ENCODE data around the gene ERBIN. TPM values are rescaled to one million over a fixed set of nuclear protein-coding genes. Genes with fewer than 3 reads are reported as not detected.
"Not testable (repeated sequence)": the region's sequence is repeated elsewhere in the genome, so short reads cannot be mapped to it uniquely, and the experiment has no call there.

The ERBIN gene
- polyA plus RNA-seq, 12 donors = 44.6 to 92.4 (median 54.2) TPM; not detected in 1

- no peak for DNase-seq
Observed at GRCh38 chr5:65952259-65952658, 25.9 kb downstream of the ERBIN start.

GRCh38 chr5:65954200-65954599 is 27.8 kb downstream of the ERBIN start:
- no peak for DNase-seq

- no peak for DNase-seq
Observed at GRCh38 chr5:65955746-65956145, 29.4 kb downstream of the ERBIN start.

- not testable (repeated sequence) for DNase-seq
Observed at GRCh38 chr5:65957703-65958102, 31.3 kb downstream of the ERBIN start.

- no peak for DNase-seq
Observed at GRCh38 chr5:65961633-65962032, 35.3 kb downstream of the ERBIN start.

- DNase-seq = no peak
Observed at GRCh38 chr5:65967288-65968066, 41.1 kb downstream of the ERBIN start.

- no peak for DNase-seq
Observed at GRCh38 chr5:65969539-65970393, 43.4 kb downstream of the ERBIN start.

GRCh38 chr5:65970481-65971367 is 44.3 kb downstream of the ERBIN start:
- no peak for DNase-seq

GRCh38 chr5:65971643-65972042 is 45.3 kb downstream of the ERBIN start:
- DNase-seq = no peak

- not testable (repeated sequence) for DNase-seq
Observed at GRCh38 chr5:65972896-65973295, 46.5 kb downstream of the ERBIN start.

- no peak for DNase-seq
Observed at GRCh38 chr5:65978251-65978650, 51.9 kb downstream of the ERBIN start.

GRCh38 chr5:65981548-65981947 is 55.2 kb downstream of the ERBIN start:
- no peak for DNase-seq

GRCh38 chr5:65981969-65982619 is 55.7 kb downstream of the ERBIN start:
- no peak for DNase-seq

- no peak for DNase-seq
Observed at GRCh38 chr5:65982635-65983034, 56.3 kb downstream of the ERBIN start.

- DNase-seq = no peak
Observed at GRCh38 chr5:65984098-65984885, 57.9 kb downstream of the ERBIN start.

- peak; percentile 32 for DNase-seq
Observed at GRCh38 chr5:65986050-65986451, 59.7 kb downstream of the ERBIN start.

- no peak for DNase-seq
Observed at GRCh38 chr5:65986796-65987195, 60.4 kb downstream of the ERBIN start.

GRCh38 chr5:65987982-65988381 is 61.6 kb downstream of the ERBIN start:
- no peak for DNase-seq

GRCh38 chr5:65989158-65989557 is 62.8 kb downstream of the ERBIN start:
- no peak for DNase-seq

- no peak for DNase-seq
Observed at GRCh38 chr5:65992630-65993029, 66.3 kb downstream of the ERBIN start.

Measured in muscle of arm (tissue), 12 donors.